Bone marrow (tissue), 2 donors: Measurements from ENCODE around the gene PARP9.

ENCODE experiments used
- DNase-seq, 2 donors: peaks; one replicate each; lab custom pipeline; 2025; lab: John Stamatoyannopoulos, UW

PARP9 gene

GRCh38 chr3:122564155-122564912 is at the start of gene PARP9, which contains the start of gene DTX3L:
PARP9 (minus strand) TSS chr3:122564300; CDS start chr3:122559620, 4,680 bp downstream.
DTX3L (plus strand) TSS chr3:122564338; CDS start chr3:122564427, 89 bp downstream.
- DNase-seq: peak; percentile 76 to 85

- DNase-seq: no peak
These were observed 48.6 kb upstream of the PARP9 start for GRCh38 chr3:122612696-122613095.

- DNase-seq: peak in 1 of 2 donors; percentile 70
These were observed 45.9 kb upstream of the PARP9 start for GRCh38 chr3:122609798-122610559.

- no peak for DNase-seq
These were observed 44.8 kb upstream of the PARP9 start for GRCh38 chr3:122608916-122609315.

DNA sequence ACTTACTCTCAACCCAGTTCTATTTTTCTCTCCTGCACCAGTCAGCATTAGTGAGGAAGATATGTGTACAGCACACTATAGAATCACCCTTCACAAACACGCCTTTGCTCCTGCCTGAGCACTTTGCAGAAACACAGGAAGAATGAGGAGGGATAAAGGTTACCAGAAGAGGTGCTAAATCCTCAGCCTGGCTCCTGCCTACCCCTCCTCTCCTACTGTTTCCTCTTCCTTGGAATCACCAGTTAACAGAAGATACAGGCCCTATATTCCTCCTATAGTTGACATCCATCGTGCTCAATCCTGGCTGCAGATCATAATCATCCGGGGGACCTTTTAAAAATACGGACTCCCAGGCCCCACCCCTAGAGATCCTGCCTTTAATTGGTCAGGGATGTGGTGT is 42.2 kb upstream of the PARP9 start:
- no peak for DNase-seq

GRCh38 chr3:122603056-122603455 is 39.0 kb upstream of the PARP9 start:
- DNase-seq: no peak

- no peak for DNase-seq
These were observed 38.1 kb upstream of the PARP9 start for GRCh38 chr3:122602011-122602710.

- DNase-seq: no peak
These were observed 34.5 kb upstream of the PARP9 start for GRCh38 chr3:122598556-122598955.

DNA sequence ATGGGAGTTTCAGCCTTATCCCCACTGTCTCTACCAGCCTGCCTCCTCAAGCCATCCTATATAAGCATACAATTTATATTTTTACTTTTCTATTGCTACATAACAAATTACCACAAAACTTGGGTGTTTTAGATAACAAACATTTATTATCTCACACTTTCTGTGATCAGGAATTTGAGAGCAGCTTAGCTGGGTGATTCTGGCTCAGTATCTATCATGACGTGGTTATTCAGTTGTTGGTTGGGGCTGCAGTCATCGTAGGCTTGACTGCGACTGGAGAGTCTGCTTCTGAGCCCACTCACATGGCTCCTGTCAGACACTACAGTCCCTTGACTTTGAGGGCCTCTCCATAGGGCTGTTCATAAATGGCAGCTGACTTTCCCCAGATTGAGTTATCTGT is 34.1 kb upstream of the PARP9 start:
- no peak for DNase-seq

GRCh38 chr3:122594025-122594424 is 29.9 kb upstream of the PARP9 start:
- no peak for DNase-seq

- DNase-seq: no peak
These were observed 26.5 kb upstream of the PARP9 start for GRCh38 chr3:122590610-122591009.

DNA sequence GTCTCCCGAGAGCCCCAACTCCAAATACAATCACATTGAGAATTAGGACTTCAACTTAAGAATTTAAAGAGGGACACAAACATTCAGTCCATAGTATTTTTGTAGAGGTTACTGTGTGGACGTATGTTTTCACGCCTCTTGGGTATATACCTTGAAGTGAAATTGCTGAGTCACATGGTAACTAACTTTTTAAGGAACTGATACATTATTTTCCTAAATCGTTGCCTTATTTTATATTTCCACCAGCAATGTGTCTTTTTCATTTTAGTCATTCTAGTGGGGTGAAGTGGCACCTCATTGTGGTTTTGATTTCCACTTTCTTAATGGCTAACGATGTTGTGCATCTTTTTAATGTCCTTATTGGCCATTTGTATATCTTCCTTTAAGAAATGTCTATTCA is 25.2 kb upstream of the PARP9 start:
- DNase-seq: no peak

GRCh38 chr3:122587572-122587971 is 23.5 kb upstream of the PARP9 start:
- no peak for DNase-seq

GRCh38 chr3:122586773-122587485 is 22.8 kb upstream of the PARP9 start:
- DNase-seq: no peak

DNA sequence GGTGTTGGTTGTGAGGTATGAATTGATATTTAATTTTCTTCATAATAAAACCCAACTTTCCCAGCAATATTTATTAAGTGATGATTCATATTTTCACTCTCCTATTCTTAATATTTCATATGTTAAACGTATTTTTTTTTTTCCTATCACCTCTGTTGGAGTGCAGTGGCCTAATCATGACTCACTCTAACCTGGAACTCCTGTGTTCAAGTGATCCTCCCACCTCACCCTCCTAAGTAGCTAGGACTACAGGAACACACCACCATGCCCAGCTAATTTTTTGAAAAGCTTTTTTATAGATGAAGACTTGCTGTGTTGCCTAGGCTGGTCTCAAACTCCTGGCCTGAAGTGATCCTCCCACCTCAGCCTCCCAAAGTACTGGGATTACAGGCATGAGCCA is 22.0 kb upstream of the PARP9 start:
- no peak for DNase-seq

- DNase-seq: no peak
These were observed 18.3 kb upstream of the PARP9 start for GRCh38 chr3:122582390-122582789.

GRCh38 chr3:122581622-122582021 is 17.5 kb upstream of the PARP9 start:
- no peak for DNase-seq

- no peak for DNase-seq
These were observed 16.4 kb upstream of the PARP9 start for GRCh38 chr3:122580470-122580869.

- no peak for DNase-seq
These were observed 14.1 kb upstream of the PARP9 start for GRCh38 chr3:122578069-122578740.

DNA sequence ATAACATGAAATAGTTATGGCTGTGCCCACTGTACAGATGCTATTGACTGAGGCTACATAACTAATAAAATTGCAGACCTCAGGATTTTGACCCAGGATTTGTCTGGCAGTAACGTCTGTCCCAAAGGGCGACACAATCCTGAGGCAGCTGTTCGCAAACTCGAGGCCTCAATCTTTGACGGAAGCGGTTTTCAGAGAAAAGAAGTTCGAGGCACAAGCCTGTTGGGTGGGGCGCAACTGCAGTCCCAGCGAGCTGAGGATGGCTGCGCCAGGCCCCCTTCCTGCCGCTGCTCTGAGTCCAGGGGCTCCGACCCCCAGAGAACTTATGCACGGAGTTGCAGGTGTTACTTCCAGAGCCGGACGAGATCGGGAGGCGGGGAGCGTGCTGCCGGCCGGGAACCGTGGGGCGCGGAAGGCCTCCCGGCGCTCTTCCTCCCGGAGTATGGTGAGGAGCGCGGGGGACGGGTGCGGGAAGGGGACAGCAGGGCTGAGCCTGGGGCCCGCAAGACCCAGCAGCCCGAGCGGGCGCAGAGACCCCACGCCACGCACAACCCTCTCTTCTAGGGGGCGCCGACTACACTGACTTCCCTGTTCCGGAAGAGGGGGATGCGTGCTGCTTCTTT is 13.4 kb upstream of the PARP9 start, which contains the start of gene PARP15:
PARP15 (plus strand) TSS at position 242 of the 623 bp plus-strand sequence; CDS start at position 260, 18 bp downstream.
- peak in 1 of 2 donors; percentile 6 for DNase-seq
